PC-3 (cell line): ENCODE measurements around the gene FOXN3.

Experiments
- CTCF ChIP-seq: fragments of 300-600 bp; sonication (generic); conservative IDR thresholded peaks from 2 replicates; pipeline ENCODE4 v1.5.1; 2017; ENCODE audit warnings: antibody characterized with exemption, low read depth, mild to moderate bottlenecking, low read length
- EZH2 ChIP-seq: fragments of 300-600 bp; sonication (generic); IDR thresholded peaks from one replicate; pipeline ENCODE4 v1.6.1; 2017; ENCODE audit warnings: antibody characterized with exemption, mild to moderate bottlenecking, low read length; ENCODE audit not compliant: unreplicated experiment
- EZH2phosphoT487 ChIP-seq: fragments of 300-600 bp; sonication (generic); IDR thresholded peaks from 2 replicates; pipeline ENCODE4 v1.6.1; 2018; ENCODE audit warnings: mild to moderate bottlenecking, antibody characterized with exemption, low read length, borderline replicate concordance

- TF ChIP-seq CTCF: no peak
- TF ChIP-seq EZH2phosphoT487: no peak
- no peak for TF ChIP-seq EZH2
These were observed 274.7 kb downstream of the FOXN3 start for GRCh38 chr14:89142366-89142765.
